Heart left ventricle (tissue), 13 donors: Measurements from ENCODE around the gene SEC24A.

Experiments
- CTCF ChIP-seq, 12 donors: fragments of 200-600 bp; sonication (generic) in 4 of 12; IDR thresholded peaks; one replicate each; pipeline versions ENCODE4 v1.5.0 to v1.8.0; 2018 to 2022; ENCODE audit warnings: antibody characterized with exemption in 12 of 12, mild to moderate bottlenecking in 5 of 12
- POLR2A ChIP-seq, 2 donors: fragments of 450-650 bp; IDR thresholded peaks; one replicate each; pipeline ENCODE4 v1.6.1; 2017; ENCODE audit warnings: antibody characterized with exemption in 2 of 2, mild to moderate bottlenecking in 2 of 2, moderate library complexity in 2 of 2
- donor health status: ischemic (EF 13 %, LVEDD 7.1; RV severe dilation, severe dysfunction).
- donor health status: DM: no; HTN: yes; CAD: no.
- donor health status: DM: no; HTN: no; CAD: no.
- donor health status: ischemic (EF 25% LVEDD 6.9; RV normal size, moderate dysfunction).
- donor health status: ischemic (EF 25% LVEDD 5.7; RV mildly dilated, moderate dysfunction).
- donor health status: ischemic (EF 35%, LVEDD 5.7; RV mildly dilated, moderate dysfunction).
- donor health status: nonischemic (EF 11% LVEDD 7.7; RV severe dilation, severe dysfunction).
- donor health status: DM: yes; HTN: yes; CAD: no.
- donor health status: PGD.
- donor health status: ischemic (EF 29% LVEDD 5.4; RV normal size, mild dysfunction).
- donor health status: nonischemic (EF 23%, LVEDD 6.1; RV moderate dilation, normal function).

GRCh38 chr5:134777366-134777765 lies 128.8 kb downstream of the SEC24A start:
- TF ChIP-seq CTCF (IDR thresholded peaks at IDR 0.05), result no peak
- TF ChIP-seq POLR2A (IDR thresholded peaks at IDR 0.05), result no peak
